Daoy (cell line): Measurements from ENCODE around the gene INSYN1. TPM values are rescaled to one million over a fixed set of nuclear protein-coding genes. Genes with fewer than 3 reads are reported as not detected.
"Not testable (repeated sequence)": the region's sequence is repeated elsewhere in the genome, so short reads cannot be mapped to it uniquely, and the experiment has no call there.

Source experiments
- DNase-seq: peaks from one replicate; pipeline ENCODE4 v3.0.0-alpha.2; 2015; ENCODE audit warnings: low read depth
- total RNA-seq: library from RNA; depleted of rRNA; stranded (reverse); fragments of >200 nt; shearing (Covaris generic); gene quantifications from 2 replicates; pipeline ENCODE4 v1.2.3, GENCODE V29; 2014; rRNA removed

INSYN1 gene
- total RNA-seq: 0.06 and 0.21 TPM in 2 replicates

GRCh38 chr15:73753250-73754130, at the start of gene INSYN1:
Gene INSYN1 (minus strand): TSS chr15:73753351. CDS start chr15:73751130, 2,221 bp downstream.
- peak; percentile 40 for DNase-seq

GRCh38 chr15:73802431-73803041, 49.4 kb upstream of the INSYN1 start:
- no peak for DNase-seq

GRCh38 chr15:73800662-73801345, 47.7 kb upstream of the INSYN1 start:
- DNase-seq: peak; percentile 77

- peak; percentile 78 for DNase-seq
Measured at GRCh38 chr15:73799466-73799865, 46.3 kb upstream of the INSYN1 start.

GRCh38 chr15:73797366-73798158, 44.4 kb upstream of the INSYN1 start:
- no peak for DNase-seq

GRCh38 chr15:73796331-73796831, 43.2 kb upstream of the INSYN1 start:
- no peak for DNase-seq

GRCh38 chr15:73794443-73795133, 41.4 kb upstream of the INSYN1 start:
- peak; percentile 32 for DNase-seq

- DNase-seq: not testable (repeated sequence)
Measured at GRCh38 chr15:73792899-73793541, 39.9 kb upstream of the INSYN1 start.

GRCh38 chr15:73792415-73792814, 39.3 kb upstream of the INSYN1 start:
- DNase-seq: no peak

- DNase-seq: no peak
Measured at GRCh38 chr15:73789521-73790240, 36.5 kb upstream of the INSYN1 start.

- DNase-seq: no peak
Measured at GRCh38 chr15:73787621-73788020, 34.5 kb upstream of the INSYN1 start.

- DNase-seq: no peak
Measured at GRCh38 chr15:73786538-73786937, 33.4 kb upstream of the INSYN1 start.

- not testable (repeated sequence) for DNase-seq
Measured at GRCh38 chr15:73785256-73786014, 32.3 kb upstream of the INSYN1 start.

GRCh38 chr15:73784291-73784690, 31.1 kb upstream of the INSYN1 start:
- no peak for DNase-seq

GRCh38 chr15:73782344-73782959, 29.3 kb upstream of the INSYN1 start:
- no peak for DNase-seq

- DNase-seq: peak; percentile 40
Measured at GRCh38 chr15:73781038-73781925, 28.1 kb upstream of the INSYN1 start.

GRCh38 chr15:73779974-73780373, 26.8 kb upstream of the INSYN1 start:
- DNase-seq: no peak
